Peyer's patch (tissue), 4 donors: ENCODE results near the gene RIMBP2. TPM values are rescaled to one million over a fixed set of nuclear protein-coding genes. Genes with fewer than 3 reads are reported as not detected.
A peak's percentile ranks its signal among the peaks of the same experiment; 100 is the strongest.

Experiments
- DNase-seq, 3 donors: peaks; one replicate each; pipeline ENCODE4 v3.0.0-alpha.2; 2017 to 2019
- H3K27ac ChIP-seq, 4 donors: fragments of 200-600 bp; sonication (generic); one replicate each; pipeline ENCODE4 v1.5.1; 2016 to 2019
- H3K27me3 ChIP-seq, 2 donors: fragments of 200-600 bp; sonication (generic); one replicate each; pipeline ENCODE4 v1.5.1; 2019
- H3K36me3 ChIP-seq, 3 donors: fragments of 200-600 bp; sonication (generic); one replicate each; pipeline ENCODE4 v1.5.1; 2016 to 2019
- H3K4me1 ChIP-seq, 4 donors: fragments of 200-600 bp; sonication (generic); one replicate each; pipeline ENCODE4 v1.5.1; 2016 to 2019
- H3K4me3 ChIP-seq, 4 donors: fragments of 200-600 bp; sonication (generic); 1 replicate in 3 of 4; 2 replicates in 1 of 4; pipeline ENCODE4 v1.5.1; 2016 to 2019; ENCODE audit warnings: mild to moderate bottlenecking in 1 of 4
- H3K9me3 ChIP-seq, 4 donors: fragments of 200-600 bp; sonication (generic); one replicate each; pipeline ENCODE4 v1.5.1; 2016 to 2019; ENCODE audit warnings: mild to moderate bottlenecking in 1 of 4
- CTCF ChIP-seq, 6 experiments: fragments of 450-650 bp in 4 of 6; fragments of 200-600 bp in 2 of 6; sonication (generic) in 1 of 6; IDR thresholded peaks; one replicate each; pipeline ENCODE4 v1.5.1; 2017 to 2019; ENCODE audit warnings: antibody characterized with exemption in 6 of 6, mild to moderate bottlenecking in 3 of 6, moderate library complexity in 1 of 6
- POLR2A ChIP-seq, 2 donors: fragments of 450-650 bp; IDR thresholded peaks; one replicate each; pipeline ENCODE4 v1.5.1; 2017; ENCODE audit warnings: antibody characterized with exemption in 2 of 2, mild to moderate bottlenecking in 2 of 2, moderate library complexity in 2 of 2
- total RNA-seq, 4 donors: library from RNA; depleted of rRNA; stranded (reverse); fragments of >200 nt; gene quantifications; one replicate each; pipeline ENCODE4 v1.1.0, GENCODE V29; 2016

Gene RIMBP2
- total RNA-seq, 4 donors from 2014 or later, result 8.8 to 19.8 (median 16.0) TPM

- no peaks in the 10 kb centered on the region for H3K36me3 ChIP-seq
- H3K4me3 ChIP-seq, result no peak overlapping the region
- peaks cover 0 to 4% of the 10 kb centered on the region in 2 donors for H3K27me3 ChIP-seq
- DNase-seq, result no peak
- peaks cover 0 to 14% (median 0%) of the 10 kb centered on the region in 4 donors for H3K4me1 ChIP-seq
- no peak overlapping the region for H3K27ac ChIP-seq
- H3K9me3 ChIP-seq, result no peaks in the 10 kb centered on the region
- TF ChIP-seq CTCF (IDR thresholded peaks at IDR 0.05) (no peak), POLR2A (IDR thresholded peaks at IDR 0.05) (no peak)
Measured at GRCh38 chr12:130710733-130711080, 5.4 kb downstream of the RIMBP2 start.

- no peaks in the 10 kb centered on the region for H3K27me3 ChIP-seq
- peak in 1 of 3 donors; percentile 28 for DNase-seq
- H3K36me3 ChIP-seq, result no peaks in the 10 kb centered on the region
- TF ChIP-seq CTCF (IDR thresholded peaks at IDR 0.05) (no peak), POLR2A (IDR thresholded peaks at IDR 0.05) (no peak)
- no peak overlapping the region for H3K4me3 ChIP-seq
- no peaks in the 10 kb centered on the region for H3K9me3 ChIP-seq
- H3K4me1 ChIP-seq, result peaks cover 0 to 14% (median 0%) of the 10 kb centered on the region in 4 donors
- no peak overlapping the region for H3K27ac ChIP-seq
Measured at GRCh38 chr12:130709971-130710732, 5.9 kb downstream of the RIMBP2 start.

- peak in 1 of 3 donors; percentile 35 for DNase-seq
- no peaks in the 10 kb centered on the region for H3K9me3 ChIP-seq
- no peak for TF ChIP-seq CTCF (IDR thresholded peaks at IDR 0.05)
- TF ChIP-seq POLR2A (IDR thresholded peaks at IDR 0.05), result no peak
- H3K27me3 ChIP-seq, result no peaks in the 10 kb centered on the region
- H3K36me3 ChIP-seq, result no peaks in the 10 kb centered on the region
- peaks cover 0 to 7% (median 0%) of the 10 kb centered on the region in 4 donors for H3K4me1 ChIP-seq
- H3K27ac ChIP-seq, result no peak overlapping the region
- H3K4me3 ChIP-seq, result no peak overlapping the region
Measured at GRCh38 chr12:130709151-130709970, 6.7 kb downstream of the RIMBP2 start.

- DNase-seq, result peak in 1 of 3 donors; percentile 41
- Histone ChIP-seq H3K9me3 (no peaks in the 10 kb centered on the region), H3K27ac (no peak overlapping the region), H3K27me3 (no peaks in the 10 kb centered on the region), H3K36me3 (no peaks in the 10 kb centered on the region), H3K4me3 (no peak overlapping the region), H3K4me1 (no peaks in the 10 kb centered on the region)
- TF ChIP-seq CTCF (IDR thresholded peaks at IDR 0.05), result no peak
- no peak for TF ChIP-seq POLR2A (IDR thresholded peaks at IDR 0.05)
Measured at GRCh38 chr12:130708648-130709047, 7.5 kb downstream of the RIMBP2 start.

- peak in 1 of 3 donors; percentile 37 for DNase-seq
- no peak overlapping the region for H3K27ac ChIP-seq
- H3K4me1 ChIP-seq, result no peaks in the 10 kb centered on the region
- TF ChIP-seq CTCF (IDR thresholded peaks at IDR 0.05) (no peak), POLR2A (IDR thresholded peaks at IDR 0.05) (no peak)
- H3K36me3 ChIP-seq, result no peaks in the 10 kb centered on the region
- no peaks in the 10 kb centered on the region for H3K27me3 ChIP-seq
- H3K4me3 ChIP-seq, result no peak overlapping the region
- H3K9me3 ChIP-seq, result no peaks in the 10 kb centered on the region
Measured at GRCh38 chr12:130707571-130707891, 8.6 kb downstream of the RIMBP2 start.
